Measurements from ENCODE around the gene GNL3. TPM values are rescaled to one million over a fixed set of nuclear protein-coding genes. Genes with fewer than 3 reads are reported as not detected.

Gene GNL3
- total RNA-seq, 1 donor from 2014 or later = 153 TPM

- DNase-seq (ENCODE audit: low read depth) = no peak
Measured at GRCh38 chr3:52688266-52688665, 2.4 kb downstream of the GNL3 start.

GRCh38 chr3:52689151-52689550, 3.3 kb downstream of the GNL3 start:
- no peak for DNase-seq (ENCODE audit: low read depth)

DNA sequence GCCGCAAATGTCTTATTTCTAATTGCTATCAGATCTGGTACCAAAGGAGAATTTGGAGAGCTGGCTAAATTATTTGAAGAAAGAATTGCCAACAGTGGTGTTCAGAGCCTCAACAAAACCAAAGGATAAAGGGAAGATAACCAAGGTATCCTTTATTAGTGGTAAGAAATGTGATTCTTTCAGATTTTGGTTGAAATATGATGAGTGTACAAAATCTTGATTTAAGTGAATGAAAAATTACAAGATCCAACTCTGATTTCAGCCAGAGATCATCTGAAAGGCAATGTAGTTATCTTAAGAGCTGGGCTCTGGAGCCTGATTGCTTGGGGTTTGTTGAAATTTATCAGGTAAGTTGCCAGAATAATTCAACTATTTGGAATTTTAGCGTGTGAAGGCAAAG, 4.7 kb downstream of the GNL3 start:
- no peak for DNase-seq (ENCODE audit: low read depth)

DNA sequence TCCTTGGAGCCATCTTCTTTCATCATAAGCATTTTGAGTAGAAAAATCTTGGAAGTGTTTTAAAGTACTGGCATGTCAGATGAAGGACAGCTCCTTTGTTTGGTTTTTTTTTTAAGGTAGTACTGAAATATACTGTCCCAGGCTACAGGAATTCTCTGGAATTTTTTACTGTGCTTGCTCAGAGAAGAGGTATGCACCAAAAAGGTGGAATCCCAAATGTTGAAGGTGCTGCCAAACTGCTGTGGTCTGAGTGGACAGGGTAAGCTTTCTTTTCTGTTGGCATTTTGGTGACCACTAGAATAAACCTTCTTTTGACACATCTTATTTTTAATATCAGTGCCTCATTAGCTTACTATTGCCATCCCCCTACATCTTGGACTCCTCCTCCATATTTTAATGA, 7.2 kb downstream of the GNL3 start:
- DNase-seq (ENCODE audit: low read depth) = no peak

- no peak for DNase-seq (ENCODE audit: low read depth)
Measured at GRCh38 chr3:52694528-52695189, 8.8 kb downstream of the GNL3 start.

- DNase-seq (ENCODE audit: low read depth) = no peak
Measured at GRCh38 chr3:52695798-52696671, 10.2 kb downstream of the GNL3 start.

DNA sequence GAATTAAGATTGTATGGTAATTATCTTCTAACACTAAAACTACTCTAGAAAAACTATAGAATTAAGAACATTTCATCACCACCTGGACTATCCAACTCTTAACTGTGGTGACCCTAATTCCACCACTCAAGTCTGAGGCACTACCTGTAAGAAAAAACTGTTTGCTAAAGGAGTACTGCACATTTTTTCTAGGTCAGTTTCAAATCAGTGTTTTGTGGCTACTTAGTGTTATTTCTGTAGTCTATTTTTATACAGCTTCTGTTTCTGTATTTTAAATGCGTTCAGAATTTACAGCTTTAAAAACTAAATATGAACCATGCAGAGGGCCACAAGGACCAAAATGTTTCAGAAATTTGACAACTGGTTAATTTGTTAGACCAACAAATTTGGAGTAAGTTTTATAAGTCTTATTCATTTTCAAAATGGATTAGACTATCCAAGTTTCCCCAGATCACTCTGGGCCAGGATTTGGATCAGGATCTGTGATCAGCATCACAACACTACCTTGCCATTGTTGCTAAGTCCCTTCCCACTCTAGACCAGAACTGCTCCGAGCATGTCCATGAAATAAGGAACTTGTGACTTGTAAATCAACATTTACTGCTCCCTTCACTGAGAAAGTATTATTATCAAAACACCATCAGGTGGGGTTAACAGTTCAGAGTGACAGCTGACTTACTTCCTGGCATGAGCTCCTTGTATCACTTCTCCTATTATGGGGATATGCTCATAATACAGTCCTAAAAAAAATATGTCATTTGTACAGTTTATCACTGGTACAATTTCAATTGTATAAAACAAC, 11.2 kb downstream of the GNL3 start:
- no peak for DNase-seq (ENCODE audit: low read depth)

DNA sequence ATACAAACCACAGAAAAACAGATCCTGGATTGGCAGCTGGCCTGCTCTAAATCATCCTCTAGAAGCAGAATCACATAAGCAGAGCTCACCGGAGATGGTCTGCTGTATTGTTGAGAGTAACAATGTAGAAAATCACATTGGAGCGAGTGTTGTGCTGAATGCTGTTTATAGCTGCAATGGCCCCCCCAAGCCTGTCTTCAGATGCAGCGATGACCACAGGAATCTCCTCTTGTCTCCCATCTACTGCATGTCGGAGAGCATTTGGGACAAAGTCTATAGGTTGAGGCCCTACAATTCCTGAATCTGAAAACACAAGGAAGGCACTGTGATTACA, 11.8 kb downstream of the GNL3 start:
- DNase-seq (ENCODE audit: low read depth) = no peak

DNA sequence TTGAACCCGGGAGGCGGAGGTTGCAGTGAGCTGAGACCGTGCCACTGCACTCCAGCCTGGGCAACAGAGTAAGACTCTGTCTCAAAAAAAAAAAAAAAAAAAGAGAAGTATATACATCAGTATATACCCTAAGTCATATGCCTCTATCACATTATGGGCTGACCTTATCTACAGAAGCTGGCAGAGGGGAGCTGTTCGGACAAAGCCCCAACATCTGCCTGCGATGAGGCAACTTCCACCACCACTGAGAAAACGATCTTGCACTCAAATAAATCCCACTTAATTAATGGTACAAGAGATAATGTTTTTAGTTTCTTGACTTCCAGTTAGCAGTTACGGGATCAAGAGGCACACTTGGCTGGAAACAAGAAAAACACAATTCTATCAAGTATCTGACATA, 17.5 kb downstream of the GNL3 start:
- no peak for DNase-seq (ENCODE audit: low read depth)

- DNase-seq (ENCODE audit: low read depth) = peak; percentile 80
Measured at GRCh38 chr3:52704611-52705437, 19.0 kb downstream of the GNL3 start.

- DNase-seq (ENCODE audit: low read depth) = no peak
Measured at GRCh38 chr3:52705438-52705687, 19.5 kb downstream of the GNL3 start.

GRCh38 chr3:52705688-52706686, 20.2 kb downstream of the GNL3 start, which contains the start of the genes GLT8D1 and SPCS1:
GLT8D1 (minus strand) TSS chr3:52705791; CDS start chr3:52700460, 5,331 bp downstream.
SPCS1 (plus strand) TSS chr3:52706106; CDS start chr3:52706247, 141 bp downstream.
- peak; percentile 88 for DNase-seq (ENCODE audit: low read depth)

DNA sequence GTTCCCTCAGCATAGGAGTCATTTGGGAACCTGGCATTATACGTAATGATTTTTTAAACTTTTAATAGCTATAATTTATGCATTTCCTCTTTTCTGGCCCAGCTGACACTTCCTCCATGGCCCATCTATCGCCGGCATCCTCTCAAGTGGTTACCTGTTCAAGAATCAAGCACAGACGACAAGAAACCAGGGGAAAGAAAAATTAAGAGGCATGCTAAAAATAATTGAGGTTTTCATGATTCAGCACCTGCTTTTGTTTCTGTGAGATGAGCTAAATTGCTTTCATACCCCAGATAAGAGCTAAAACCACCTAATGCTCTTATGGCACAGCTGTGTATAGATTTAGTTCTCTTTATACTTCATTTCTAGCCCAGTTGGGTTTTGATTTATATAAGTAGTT, 21.8 kb downstream of the GNL3 start:
- DNase-seq (ENCODE audit: low read depth) = no peak

DNA sequence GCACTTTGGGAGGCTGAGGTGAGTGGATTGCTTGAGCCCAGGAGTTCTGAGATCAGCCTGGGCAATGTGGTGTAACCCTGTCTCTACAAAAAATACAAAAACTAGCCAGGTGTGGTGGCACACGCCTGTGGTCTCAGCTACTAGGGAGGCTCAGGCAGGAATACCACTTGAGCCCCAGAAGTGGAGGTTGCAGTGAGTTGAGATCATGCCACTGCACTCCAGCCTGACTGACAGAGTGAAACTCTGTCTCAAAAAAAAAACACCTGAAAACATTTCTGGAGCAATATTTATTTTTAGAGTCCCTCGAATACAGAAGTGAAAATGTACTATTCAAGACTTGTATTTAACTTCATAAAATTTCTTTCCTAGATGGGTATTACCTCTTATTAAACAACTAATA, 24.7 kb downstream of the GNL3 start:
- DNase-seq (ENCODE audit: low read depth) = no peak

DNA sequence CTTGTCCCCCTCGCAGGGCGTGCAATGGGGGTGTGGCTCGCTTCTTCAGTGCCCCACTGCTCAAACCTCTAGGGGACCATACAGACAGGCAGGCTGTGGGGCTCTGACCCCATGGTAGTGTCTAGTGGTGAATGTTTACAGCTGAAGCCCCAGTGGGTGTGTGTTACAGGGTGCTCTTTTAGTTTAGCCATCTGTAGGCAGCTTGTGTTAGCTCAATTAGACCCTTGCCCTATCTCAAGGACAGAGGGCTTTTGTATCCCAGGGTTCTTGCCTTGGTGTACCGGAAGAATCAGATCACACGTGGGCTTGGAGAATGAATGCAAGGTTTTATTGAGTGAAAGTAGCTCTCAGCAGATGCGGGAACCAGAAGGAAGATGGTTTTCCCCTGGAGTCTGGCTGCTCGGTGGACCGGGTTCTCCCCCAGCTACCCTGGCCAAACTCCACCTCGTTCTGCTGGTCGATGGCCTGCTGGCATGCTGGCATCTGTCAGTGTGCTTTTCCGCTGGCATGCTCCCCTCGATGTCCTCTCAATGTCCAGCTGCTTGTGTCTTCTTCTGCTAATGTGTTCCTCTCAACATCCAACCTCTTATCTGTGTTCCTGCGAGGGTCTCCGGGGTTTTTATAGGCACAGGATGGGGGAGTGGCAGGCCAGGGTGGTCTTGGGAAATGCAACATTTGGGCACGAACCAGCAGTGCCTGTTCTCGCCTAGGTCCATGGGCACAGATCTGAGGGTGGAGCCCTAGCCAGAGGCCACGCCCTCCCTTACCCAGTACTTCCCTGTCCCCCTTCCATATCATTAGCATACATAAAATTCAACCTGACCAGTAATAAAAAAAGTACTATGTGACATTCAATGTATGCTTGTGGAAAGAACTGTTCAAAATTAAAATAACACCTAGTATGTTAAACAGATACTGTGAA, 26.7 kb downstream of the GNL3 start:
- no peak for DNase-seq (ENCODE audit: low read depth)

GRCh38 chr3:52714335-52715302, 28.8 kb downstream of the GNL3 start:
- no peak for DNase-seq (ENCODE audit: low read depth)

DNA sequence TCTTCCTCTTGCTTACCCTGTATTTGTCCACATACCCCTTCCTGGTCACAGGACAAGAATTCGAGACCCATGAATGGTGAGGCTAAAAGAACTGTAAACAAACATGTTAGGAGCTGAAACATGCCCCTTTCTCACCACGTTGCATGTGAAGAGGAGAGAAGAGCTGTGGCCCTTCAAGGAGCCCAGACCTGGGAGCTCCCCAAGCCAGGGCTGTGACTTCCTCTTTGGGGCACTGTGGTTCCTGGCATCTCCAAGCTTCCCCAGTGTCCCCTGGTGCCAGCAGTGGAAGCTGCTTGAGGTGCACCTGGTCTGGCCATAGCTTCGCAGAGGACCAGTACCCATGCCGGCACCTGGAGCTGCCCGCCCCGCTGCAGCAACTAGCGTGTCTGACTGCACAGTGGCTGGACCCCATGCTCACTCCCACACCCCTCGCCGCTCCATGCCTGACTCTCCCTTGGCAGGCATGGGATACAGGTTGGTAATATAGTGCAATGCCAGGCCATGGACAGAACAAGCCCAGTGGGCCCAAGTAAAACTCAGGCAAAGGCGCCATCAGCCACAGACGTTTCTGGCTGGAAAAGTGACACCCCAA, 30.0 kb downstream of the GNL3 start:
- DNase-seq (ENCODE audit: low read depth) = no peak
